T-helper 2 cell treated with Interferon-gamma antibody and Interleukin-4, amounts not matched to agents 100 ng/mL and 5 ng/mL, for 36 hours (primary cell): Measurements from ENCODE around the gene MAB21L4. TPM values are rescaled to one million over a fixed set of nuclear protein-coding genes. Genes with fewer than 3 reads are reported as not detected.

ENCODE experiments used
- intact Hi-C: fragments of 100-400 bp; cut with micrococcal nuclease; formaldehyde crosslinking; loops from one replicate; pipeline ENCODE4 v1.15.1; 2023
- total RNA-seq: library from RNA; stranded (reverse); gene quantifications from 2 replicates; pipeline ENCODE4 v1.2.3, GENCODE V29; 2022

Gene MAB21L4
- total RNA-seq, 1 donor from 2014 or later: not detected

DNA sequence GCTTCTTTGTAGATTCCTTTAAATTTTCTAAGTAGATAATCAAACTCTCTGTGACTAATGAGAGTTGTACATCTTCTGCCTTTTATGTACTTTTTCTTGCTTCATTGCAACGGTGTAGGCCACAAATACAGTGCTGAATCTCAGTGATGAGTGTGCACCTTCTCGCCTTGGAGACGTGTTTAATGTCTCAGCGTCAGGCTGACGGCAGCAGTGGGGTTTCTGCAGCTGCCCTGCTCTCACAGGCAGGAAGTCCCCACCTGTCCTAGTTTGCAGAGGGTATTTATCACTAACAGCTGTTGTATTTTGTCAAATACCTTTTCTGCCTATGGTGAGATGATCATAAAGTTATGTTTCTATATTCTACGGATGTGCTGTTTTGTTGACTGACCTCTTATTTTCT lies 14.0 kb downstream of the MAB21L4 start:
- intact Hi-C loops: no loop called here

DNA sequence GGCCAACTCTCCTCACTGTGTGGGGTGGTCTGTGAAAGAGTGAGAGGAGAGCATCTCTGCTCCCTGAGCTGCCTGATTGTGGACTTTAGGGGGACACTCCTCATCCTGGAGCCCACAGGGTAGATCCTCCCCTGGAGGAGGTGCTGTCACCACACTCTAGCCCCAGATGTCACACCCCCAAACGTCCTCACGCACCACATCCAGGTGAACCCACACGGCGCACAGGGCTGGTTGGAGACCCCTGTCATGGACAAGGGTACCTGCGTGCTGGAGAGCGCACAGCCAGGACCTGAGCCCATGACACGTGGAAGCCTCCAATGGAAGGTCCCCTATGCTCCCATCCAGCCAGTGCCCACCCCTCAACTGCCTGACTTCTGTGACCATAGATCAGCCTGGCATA lies 16.9 kb downstream of the MAB21L4 start:
- intact Hi-C loops: no loop called here

DNA sequence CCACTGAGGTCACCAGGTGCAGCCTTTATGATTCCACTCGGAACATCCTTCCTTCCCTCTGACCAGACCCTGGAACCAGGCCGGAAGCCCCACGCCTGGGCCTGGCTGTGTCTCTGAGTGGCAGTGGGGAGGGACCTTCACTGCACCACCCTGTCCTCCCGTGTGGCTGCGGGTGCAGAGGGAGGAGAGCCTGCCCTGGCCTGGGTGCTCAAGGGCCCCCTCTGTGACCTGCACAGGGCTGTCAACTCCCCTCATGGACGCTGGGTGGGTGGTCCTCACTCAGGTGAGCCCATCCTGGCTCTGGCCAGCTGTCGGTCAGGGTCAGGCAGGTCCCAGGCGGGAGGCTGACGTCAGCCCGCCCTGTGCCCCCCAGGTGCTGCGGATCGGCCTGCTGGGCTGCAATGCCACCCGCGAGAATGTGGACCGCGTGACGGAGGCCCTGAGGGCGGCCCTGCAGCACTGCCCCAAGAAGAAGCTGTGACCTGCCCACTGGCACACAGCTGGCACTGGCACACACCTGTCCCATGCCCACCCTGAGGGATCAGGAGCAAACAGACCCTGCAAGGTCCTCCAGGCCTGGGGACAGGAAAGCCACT lies 17.5 kb downstream of the MAB21L4 start:
- intact Hi-C loops: no loop called here

DNA sequence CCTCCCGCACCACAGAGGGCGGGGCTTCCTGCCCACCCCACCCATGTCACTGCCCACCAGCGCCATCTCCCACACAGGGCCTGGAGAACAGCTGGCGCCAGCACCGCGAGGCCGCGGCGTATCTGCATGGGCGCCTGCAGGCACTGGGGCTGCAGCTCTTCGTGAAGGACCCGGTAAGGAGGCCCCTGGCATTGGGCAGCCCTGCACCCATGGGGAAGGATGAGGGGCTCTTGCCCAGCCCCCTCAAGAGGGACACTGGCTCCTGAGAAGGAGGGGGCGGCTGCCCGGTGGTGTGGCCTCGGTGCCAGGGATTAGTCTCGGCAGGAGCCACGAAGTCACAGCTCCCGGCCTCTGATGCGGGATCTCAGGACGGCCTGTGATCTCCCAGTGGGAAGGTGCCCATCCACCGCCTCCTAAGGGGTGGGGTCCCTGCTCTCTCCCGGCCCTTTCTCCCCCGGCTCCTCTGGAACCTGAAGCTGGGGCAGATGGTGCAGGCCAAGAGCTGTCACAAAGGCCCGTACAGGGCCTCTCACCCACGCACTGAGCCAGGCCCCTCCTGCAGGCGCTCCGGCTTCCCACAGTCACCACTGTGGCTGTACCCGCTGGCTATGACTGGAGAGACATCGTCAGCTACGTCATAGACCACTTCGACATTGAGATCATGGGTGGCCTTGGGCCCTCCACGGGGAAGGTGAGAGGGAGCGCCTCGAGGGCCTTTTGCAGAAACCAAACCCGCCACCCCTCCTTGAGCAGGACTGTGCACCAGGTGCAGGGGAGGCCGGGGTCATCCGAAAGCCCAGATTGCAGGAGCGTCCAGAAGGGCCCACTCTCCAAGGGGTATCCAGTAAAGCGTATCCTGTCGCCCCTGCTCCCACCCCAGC lies 18.3 kb downstream of the MAB21L4 start:
- intact Hi-C loops: no loop called here

DNA sequence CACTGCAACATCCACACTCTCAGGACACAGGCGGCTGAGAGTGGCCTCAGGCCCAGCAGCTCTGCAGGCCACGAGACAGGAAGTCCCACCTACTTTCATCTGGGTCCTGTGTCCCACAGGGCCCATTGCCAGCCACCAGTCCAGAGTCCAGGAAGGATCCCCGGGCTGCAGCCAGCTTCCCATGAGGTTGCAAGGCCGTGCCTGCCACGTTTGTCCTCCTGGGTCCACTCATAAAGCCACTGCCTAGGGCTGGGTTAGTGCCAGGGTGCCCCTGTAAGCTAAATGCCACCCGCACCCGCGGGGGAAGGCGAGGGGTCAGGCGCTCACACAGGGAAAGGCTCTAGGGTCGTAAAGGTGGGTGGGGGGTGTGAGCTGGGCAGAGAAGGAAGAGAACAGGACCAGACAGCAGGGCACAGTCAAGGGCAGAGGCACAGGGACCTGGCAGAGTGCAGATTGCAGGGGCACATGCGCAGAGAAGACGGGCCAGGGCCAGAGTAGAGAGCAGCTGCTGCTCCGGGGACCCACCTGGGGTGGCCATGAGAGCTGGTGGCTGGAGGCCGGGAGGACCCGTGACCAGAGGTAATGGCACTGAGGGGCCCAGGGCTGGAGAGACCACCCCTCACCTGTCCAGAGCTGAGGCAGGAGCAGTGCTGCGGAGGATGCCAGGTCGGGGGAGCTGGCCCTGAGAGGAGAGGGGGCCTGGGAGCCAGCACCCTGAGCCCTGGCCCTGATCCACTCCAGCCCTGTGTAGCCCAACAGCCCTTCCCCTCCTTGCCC lies 19.3 kb downstream of the MAB21L4 start:
- intact Hi-C loops: no loop called here

GRCh38 chr2:240876035-240876474 lies 19.9 kb downstream of the MAB21L4 start:
- intact Hi-C loops: no loop called here

DNA sequence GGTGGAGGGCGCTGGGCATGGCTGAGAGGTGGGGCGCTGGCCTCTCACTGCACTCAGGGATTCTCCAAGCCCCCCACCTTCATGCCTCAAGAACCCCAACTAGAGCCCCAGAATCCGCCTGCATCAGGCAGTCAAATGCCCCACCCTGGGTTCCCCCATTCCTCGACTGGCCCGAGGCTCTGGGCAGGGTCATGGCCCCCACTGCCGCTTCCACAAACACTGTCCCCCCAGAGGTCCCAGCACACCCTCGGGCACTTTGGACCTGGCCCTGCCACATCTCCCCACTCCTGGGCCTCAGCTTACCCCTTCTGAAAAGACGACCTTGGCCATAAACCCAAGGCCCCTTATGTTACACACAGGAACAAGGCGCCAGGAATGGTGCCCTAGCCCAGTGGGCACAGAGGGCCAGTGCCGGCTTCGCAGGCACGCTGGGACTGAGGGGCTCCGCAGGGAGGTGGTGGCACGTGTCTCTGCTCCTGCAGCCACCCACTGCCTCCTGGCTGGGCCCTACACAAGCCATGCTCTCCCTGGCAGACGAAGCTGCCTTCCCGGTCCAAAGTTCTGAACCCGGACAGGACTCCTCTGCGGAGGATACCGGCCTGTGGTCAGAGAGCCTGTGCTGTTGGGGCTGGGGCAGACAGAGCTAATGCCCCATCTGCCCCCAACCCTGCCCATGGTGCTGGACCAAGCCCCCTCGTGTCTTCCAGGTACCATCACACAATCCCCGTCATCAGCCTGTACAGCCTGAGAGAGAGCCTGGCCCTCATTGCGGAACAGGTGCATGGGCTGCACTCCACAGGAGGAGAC lies 20.5 kb downstream of the MAB21L4 start:
- intact Hi-C loops: no loop called here

DNA sequence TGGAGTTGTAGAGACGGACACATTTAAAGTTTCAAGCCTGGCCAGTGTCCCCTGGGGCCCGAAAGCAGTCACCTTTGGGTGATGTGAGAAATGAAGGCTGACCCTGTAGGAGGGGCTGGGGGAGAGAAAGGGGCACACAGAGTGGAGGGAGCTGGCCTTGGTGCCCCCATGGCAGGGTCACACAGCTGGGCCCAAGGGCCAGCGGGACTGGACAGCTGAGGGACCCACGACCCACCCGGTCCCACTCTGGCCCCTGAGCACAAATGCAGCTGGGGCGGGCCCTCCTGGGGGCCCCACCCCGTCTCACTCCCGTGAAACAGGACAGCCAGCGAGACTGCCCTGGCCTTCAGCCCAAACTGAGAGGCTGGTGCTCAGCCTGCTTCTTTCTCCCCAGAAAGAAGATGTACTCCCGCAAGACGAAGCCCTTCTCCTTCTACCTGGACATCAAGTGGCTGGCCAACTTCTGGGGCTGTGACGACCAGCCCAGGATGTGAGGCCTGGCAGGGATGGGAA lies 21.2 kb downstream of the MAB21L4 start:
- intact Hi-C loops: no loop called here

- intact Hi-C loops: no loop called here
Observed at GRCh38 chr2:240873805-240874714, 21.9 kb downstream of the MAB21L4 start.

DNA sequence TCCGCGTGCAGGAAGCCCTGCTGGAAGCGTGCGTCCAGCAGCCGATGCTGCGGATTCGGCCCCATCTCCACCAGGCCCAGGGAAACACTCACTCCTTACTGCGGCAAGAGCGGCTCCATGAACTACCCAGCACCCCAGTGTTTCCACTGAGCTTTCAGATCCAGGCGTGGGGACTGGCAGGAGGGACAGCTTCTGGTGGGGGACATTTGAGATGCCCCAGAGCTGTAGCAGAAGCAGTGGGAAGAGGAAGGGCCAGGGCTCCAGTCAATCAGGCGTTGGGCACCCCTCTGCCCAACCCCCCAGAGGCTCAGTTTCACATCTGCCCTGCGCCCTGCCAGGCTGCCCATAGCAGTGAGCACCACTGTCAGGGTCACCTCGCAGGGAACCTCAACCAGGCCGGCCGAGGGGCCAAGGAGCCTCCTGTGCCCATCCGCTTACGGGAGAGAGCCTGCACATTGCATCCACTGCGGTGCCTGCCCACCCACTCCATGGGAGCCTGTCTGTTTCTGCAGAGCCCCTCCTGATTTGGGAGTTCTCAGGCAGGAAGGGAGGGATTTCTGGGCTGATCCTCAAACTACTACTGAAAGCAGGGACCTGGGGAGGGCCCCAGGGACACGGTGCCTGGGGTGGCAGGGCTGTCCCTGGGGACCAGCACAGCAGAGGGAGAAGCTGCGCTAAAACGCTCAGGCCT lies 22.7 kb downstream of the MAB21L4 start:
- intact Hi-C loops: no loop called here

DNA sequence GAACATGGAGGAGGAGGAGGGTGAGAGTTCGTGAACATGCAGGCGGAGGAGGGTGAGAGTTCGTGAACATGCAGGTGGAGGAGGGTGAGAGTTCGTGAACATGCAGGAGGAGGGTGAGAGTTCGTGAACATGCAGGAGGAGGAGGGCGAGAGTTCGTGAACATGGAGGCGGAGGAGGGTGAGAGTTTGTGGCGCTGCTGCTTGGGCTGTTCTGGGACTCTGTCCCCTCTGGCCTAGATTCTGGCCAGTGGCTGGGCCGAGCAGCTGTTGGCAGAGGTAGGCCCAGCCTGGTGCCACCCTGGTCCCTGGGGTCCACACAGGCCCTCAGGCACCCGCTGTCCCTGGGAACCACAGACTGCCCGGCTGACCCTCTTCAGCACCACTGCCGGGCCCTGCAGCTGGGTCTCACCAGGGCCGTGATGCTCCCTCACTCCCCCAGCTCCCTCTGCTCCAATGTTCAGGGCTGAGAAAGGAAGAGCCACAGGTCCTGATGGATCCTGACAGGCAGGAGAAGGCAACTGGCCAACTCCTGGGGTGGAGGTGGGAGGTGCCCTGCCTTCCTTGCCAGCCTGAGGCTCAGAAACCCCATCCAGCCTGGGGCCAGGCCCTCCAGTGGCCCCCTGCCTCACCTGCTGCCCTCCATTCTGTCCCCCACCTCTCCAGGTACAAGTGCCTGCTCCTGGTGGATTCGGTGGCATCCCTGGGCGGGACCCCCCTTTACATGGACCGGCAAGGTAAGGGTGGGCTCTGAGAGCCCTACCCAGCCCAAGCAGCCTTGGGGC lies 23.4 kb downstream of the MAB21L4 start:
- intact Hi-C loops: no loop called here

GRCh38 chr2:240871071-240871958 lies 24.6 kb downstream of the MAB21L4 start:
- intact Hi-C loops: no loop called here

GRCh38 chr2:240869956-240870875 lies 25.7 kb downstream of the MAB21L4 start:
- intact Hi-C loops: no loop called here

GRCh38 chr2:240869109-240869955 lies 26.6 kb downstream of the MAB21L4 start:
- intact Hi-C loops: no loop called here

DNA sequence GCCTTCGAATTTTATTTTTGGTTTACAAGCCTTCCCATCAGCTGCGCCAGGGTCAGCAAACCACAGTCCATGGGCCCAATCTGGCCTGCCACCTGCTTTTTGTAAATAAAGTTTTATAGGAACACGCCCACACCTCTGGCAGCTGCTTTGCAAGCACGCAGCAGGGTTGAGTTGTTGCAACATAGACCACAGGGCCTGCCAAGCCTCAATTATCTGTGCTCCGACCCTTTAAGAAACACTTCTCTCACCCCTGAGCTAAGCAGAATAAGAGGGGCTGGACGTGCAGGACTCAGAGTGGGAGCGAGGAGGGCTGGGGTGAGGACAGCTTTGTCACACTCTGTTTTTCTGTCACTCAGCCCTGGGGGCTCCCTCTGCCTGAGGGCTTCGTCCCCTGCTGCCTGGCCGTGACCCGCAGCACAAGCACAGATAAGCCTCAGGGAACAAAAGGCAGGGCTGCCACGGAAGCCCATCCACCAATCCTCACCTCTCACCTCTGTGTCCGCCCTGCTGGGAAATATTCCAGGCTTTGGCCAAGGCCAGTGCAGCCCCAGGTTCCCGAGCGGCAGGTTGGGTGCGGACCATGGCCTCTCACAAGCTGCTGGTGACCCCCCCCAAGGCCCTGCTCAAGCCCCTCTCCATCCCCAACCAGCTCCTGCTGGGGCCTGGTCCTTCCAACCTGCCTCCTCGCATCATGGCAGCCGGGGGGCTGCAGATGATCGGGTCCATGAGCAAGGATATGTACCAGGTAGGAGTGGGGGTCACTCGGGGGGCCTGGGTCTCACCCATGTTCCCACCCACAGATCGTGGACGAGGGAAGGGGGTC lies 27.5 kb downstream of the MAB21L4 start, which contains the start of gene AGXT:
Gene AGXT, plus strand, starts transcription at position 539 of the 823 bp plus-strand sequence. Its CDS starts 42 bp downstream, at position 581.
- intact Hi-C loops: no loop called here
